Measurements from ENCODE around the gene DENND1A.

Gene DENND1A

GRCh38 chr9:123383512-123384170 lies 546.3 kb downstream of the DENND1A start:
- in situ Hi-C loops (cut with MboI; ENCODE audit: low sequenced_read_pairs), result no loop called here

- in situ Hi-C loops (cut with MboI; ENCODE audit: low sequenced_read_pairs), result no loop called here
Observed at GRCh38 chr9:123382653-123383511, 547.0 kb downstream of the DENND1A start.

GRCh38 chr9:123380852-123381705 lies 548.8 kb downstream of the DENND1A start:
- in situ Hi-C loops (cut with MboI; ENCODE audit: low sequenced_read_pairs), result no loop called here

GRCh38 chr9:123378956-123379660 lies 550.8 kb downstream of the DENND1A start:
- in situ Hi-C loops (cut with MboI; ENCODE audit: low sequenced_read_pairs), result no loop called here

- in situ Hi-C loops (cut with MboI; ENCODE audit: low sequenced_read_pairs), result no loop called here
Observed at GRCh38 chr9:123378025-123378424, 551.9 kb downstream of the DENND1A start.

GRCh38 chr9:123377211-123377971 lies 552.5 kb downstream of the DENND1A start:
- in situ Hi-C loops (cut with MboI; ENCODE audit: low sequenced_read_pairs), result no loop called here

GRCh38 chr9:123376218-123377071 lies 553.5 kb downstream of the DENND1A start:
- in situ Hi-C loops (cut with MboI; ENCODE audit: low sequenced_read_pairs), result no loop called here

GRCh38 chr9:123375469-123376132 lies 554.3 kb downstream of the DENND1A start:
- in situ Hi-C loops (cut with MboI; ENCODE audit: low sequenced_read_pairs), result no loop called here

GRCh38 chr9:123373946-123374345 lies 556.0 kb downstream of the DENND1A start:
- in situ Hi-C loops (cut with MboI; ENCODE audit: low sequenced_read_pairs), result loop anchor here (25.0 kb wide), 1 partner anchor 912 kb away; no protein-coding TSS in a partner anchor

GRCh38 chr9:123373447-123373923 lies 556.4 kb downstream of the DENND1A start:
- in situ Hi-C loops (cut with MboI; ENCODE audit: low sequenced_read_pairs), result loop anchor here (25.0 kb wide), 1 partner anchor 911 kb away; no protein-coding TSS in a partner anchor

- in situ Hi-C loops (cut with MboI; ENCODE audit: low sequenced_read_pairs), result loop anchor here (25.0 kb wide), 1 partner anchor 911 kb away; no protein-coding TSS in a partner anchor
Observed at GRCh38 chr9:123372766-123373446, 557.0 kb downstream of the DENND1A start.

GRCh38 chr9:123371805-123372590 lies 557.9 kb downstream of the DENND1A start:
- in situ Hi-C loops (cut with MboI; ENCODE audit: low sequenced_read_pairs), result loop anchor here (25.0 kb wide), 1 partner anchor 910 kb away; no protein-coding TSS in a partner anchor

- in situ Hi-C loops (cut with MboI; ENCODE audit: low sequenced_read_pairs), result loop anchor here (25.0 kb wide), 1 partner anchor 909 kb away; no protein-coding TSS in a partner anchor
Observed at GRCh38 chr9:123371228-123371584, 558.7 kb downstream of the DENND1A start.

GRCh38 chr9:123370526-123371227 lies 559.2 kb downstream of the DENND1A start:
- in situ Hi-C loops (cut with MboI; ENCODE audit: low sequenced_read_pairs), result loop anchor here (25.0 kb wide), 1 partner anchor 908 kb away; no protein-coding TSS in a partner anchor

GRCh38 chr9:123370108-123370507 lies 559.8 kb downstream of the DENND1A start:
- in situ Hi-C loops (cut with MboI; ENCODE audit: low sequenced_read_pairs), result loop anchor here (25.0 kb wide), 1 partner anchor 908 kb away; no protein-coding TSS in a partner anchor

GRCh38 chr9:123369296-123369695 lies 560.6 kb downstream of the DENND1A start:
- in situ Hi-C loops (cut with MboI; ENCODE audit: low sequenced_read_pairs), result loop anchor here (25.0 kb wide), 1 partner anchor 907 kb away; no protein-coding TSS in a partner anchor
